HG03097 (cell line): ENCODE measurements around the gene FAM111A.

Experiments used
- ATAC-seq: cut with Tn5 transposase; IDR thresholded peaks from one replicate; pipeline ENCODE4 v1.9.1; 2021; ENCODE audit not compliant: unreplicated experiment, low FRiP score

FAM111A gene

DNA sequence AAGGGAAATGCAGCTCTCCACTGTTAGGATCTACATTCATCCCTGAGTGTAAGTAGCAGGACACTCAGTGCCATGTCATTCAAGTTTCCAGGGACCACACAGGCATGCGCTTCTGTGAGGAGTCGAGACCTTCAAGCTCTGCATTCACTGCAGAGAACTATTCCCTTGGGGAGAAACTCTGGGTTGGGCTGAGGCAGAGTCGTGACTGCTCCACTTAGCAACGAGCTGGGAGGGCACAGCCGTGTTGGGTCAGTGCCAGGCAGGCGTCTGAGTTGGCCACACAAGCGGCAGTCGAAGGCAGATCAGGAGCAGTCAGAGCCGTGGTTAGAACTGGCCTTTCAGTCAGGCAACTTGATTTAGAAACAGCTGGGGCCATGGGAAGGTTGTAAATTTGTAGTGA lies 55.3 kb downstream of the FAM111A start:
- ATAC-seq, result no peak

DNA sequence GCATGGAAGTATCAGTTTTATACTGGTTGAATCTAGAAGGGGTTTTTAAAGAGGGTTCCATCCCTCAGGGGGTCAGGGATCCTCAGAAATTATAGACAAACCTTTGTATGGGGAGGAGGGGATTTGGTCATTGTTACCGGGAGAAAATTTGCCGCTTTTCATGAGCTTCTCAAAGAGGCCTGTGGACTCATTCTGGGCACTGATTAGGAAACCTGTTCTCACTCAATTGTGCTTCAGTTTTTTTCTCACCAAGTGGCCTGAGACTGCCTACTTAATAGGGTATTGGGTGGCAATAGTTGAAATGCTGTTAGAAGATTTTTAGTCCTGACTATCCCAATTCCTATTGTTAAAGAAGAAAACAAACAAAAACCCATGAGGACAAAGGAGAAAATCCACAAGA lies 56.1 kb downstream of the FAM111A start:
- no peak for ATAC-seq

DNA sequence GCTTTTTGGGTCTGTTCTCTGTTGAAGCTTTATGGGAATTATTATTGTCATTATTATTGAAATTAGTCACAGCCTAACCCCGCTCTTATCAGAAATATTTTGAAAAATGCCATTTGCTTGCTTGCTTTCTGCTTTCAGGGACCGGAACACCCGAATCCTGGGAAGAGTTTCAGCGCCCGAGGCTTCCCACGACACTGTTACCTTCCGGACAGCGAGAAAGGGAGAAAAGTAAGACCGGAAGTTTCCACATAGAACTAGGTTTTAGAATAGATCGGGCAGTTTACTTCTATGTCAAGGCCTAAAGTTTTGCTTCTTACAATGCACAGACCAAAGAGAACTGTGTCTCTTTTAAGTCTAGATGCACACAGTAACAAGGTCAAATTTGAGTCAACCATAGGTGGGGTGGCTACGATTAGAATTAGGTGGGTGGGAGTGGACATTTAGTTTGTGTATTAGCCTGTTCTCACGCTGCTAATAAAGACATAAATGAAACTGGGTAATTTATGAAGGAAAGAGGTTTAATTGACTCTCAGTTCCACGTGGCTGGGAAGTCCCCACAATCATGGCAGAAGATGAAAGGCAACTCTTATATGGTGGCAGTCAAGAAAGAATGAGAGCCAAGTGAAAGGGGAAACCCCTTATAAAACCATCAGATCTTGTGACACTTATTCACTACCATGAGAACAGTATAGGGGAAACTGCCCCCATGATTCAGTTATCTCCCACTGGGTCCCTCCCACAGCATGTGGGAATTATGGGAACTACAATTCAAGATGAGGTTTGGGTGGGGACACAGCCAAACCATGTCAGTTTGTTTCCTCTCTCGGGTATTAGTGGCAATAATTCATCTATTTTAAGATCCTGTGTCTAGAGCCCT lies 57.1 kb downstream of the FAM111A start:
- no peak for ATAC-seq

DNA sequence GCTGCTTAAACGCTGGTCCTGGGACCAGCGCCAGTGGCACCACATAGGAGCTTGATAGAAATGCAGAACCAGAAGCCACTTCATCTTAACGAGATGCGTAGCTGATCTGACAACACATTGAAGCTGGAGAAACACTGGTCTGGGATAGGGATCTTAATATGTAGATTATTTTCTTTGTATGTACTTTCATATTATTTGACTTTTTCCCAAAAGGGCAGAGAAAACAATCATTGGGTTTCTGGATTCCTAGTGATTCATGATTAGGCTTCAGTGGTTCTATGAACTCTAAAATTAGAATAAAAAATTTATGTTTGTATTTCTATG lies 57.7 kb downstream of the FAM111A start:
- no peak for ATAC-seq

DNA sequence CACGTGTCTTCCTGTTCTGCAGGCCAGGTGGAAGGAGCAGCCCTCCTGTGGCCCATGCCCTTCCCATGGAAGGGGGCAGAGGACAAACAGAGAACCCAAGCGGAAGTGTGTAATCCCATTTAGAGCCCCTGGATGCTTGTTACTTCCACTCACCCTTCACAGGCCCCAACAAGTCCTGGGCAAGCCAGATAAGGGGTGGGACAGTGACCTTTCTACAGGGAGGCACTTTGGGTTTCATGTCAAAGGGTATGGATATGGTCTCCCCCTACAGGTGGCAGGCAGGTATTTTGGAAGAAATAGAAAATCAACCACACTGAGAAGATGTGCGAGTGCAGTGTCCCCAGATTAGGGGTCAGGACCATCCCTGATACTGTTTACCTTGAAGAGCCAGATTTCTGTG lies 58.7 kb downstream of the FAM111A start:
- ATAC-seq, result no peak
